GM19438 (cell line): ENCODE data around the gene PIGB.
A peak's percentile ranks its signal among the peaks of the same experiment; 100 is the strongest.
"Not testable (repeated sequence)": the region's sequence is repeated elsewhere in the genome, so short reads cannot be mapped to it uniquely, and the experiment has no call there.

Source experiments
- ATAC-seq: cut with Tn5 transposase; IDR thresholded peaks from one replicate; pipeline ENCODE4 v1.9.1; 2021; ENCODE audit warnings: low read depth; ENCODE audit not compliant: unreplicated experiment

Gene PIGB

GRCh38 chr15:55318588-55319494, at the start of gene PIGB, which contains the start of gene PIGBOS1:
Gene PIGB (plus strand): TSS chr15:55319222. CDS start chr15:55319251, 29 bp downstream.
Gene PIGBOS1 (minus strand): TSS chr15:55319123. CDS start chr15:55317792, 1,331 bp downstream.
- ATAC-seq, result peak; percentile 93

DNA sequence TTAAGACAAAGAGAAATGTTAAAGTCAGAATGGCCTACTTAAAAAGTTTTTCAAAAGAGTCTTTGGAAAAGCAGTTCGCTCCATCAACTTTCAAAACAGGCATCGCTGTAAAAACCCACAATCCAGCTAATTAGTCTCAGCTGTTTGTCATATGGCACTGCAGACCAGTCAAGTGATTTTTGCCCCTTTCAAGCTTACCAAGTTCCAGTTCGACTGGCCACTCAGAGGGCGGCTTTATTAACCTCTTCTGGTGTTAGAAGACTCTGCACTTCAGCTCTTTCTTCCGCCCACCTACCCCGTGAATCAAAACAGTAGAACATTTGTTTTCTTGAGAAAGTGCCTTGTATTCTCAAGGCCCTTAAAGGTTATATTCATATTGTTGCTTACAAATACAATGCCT, 48.7 kb upstream of the PIGB start:
- ATAC-seq, result no peak

DNA sequence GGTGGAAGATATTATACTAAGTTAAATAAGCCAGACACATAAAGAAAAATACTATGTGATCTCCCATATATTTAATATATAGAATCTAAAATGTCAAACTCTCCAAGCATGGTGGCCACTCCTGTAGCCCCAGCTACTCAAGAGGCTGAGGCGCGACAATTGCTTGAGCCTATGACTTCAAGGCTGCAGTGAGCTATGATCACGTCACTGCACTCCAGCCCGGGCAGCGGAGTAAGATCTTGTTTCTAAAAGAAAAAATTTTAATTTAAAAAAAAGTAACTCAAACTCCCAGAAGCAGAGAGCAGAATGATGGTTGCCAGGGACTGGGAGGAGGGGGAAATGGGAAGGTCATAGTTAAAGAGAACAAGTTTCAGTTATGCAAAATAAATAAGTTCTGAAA, 42.7 kb upstream of the PIGB start:
- no peak for ATAC-seq

- ATAC-seq, result peak; percentile 50
Observed at GRCh38 chr15:55277116-55277564, 41.9 kb upstream of the PIGB start.

DNA sequence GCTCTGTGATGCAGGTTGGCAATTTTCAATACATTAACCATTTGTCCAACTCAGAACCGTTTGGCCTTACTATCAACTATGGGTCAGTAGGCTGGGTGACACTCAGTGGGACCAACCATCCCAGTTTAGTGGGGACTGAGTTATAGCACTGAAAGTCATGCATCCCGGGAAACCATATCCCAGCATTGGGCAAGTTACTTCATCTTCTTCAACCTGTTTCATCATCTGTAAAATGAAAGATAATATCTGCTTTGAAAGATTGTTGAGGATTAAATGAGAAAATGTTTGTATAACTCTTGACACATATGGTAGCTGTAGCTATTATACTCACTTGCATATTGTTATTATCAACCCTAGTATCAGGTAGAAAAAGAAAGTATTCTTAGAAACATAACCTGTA, 41.3 kb upstream of the PIGB start:
- no peak for ATAC-seq

DNA sequence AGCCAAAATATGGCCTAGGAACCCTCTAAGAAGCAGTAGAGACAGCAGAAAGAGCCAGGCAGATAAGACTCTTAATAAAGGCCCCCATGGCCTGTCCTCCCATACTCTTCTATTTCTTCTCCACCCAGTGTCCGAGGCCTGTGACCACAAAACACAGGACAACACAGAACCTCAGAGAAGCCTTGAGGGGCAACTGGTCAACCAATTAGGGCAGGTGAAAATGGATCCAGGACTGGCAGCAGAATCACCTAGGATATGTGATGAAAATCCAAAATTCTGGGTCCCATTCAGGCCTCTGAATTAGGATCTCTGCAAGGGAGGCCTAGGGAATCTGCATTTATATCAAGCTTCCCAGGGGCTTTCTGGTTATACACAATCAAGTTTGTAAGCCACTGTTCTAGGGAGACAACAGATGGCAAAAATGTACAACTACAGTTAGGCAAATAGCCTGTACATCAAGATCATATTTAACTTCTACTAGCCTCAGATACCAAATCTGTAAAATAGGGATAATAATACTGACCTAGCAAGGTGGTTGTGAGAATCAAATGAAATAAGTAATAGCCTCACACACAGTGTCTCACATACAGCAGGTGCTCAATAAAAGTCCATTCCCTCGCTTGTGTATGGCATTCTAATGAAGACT, 39.8 kb upstream of the PIGB start:
- no peak for ATAC-seq

GRCh38 chr15:55279746-55280351, 39.2 kb upstream of the PIGB start:
- ATAC-seq, result peak; percentile 84

- not testable (repeated sequence) for ATAC-seq
Observed at GRCh38 chr15:55280589-55280988, 38.4 kb upstream of the PIGB start.

- ATAC-seq, result no peak
Observed at GRCh38 chr15:55281517-55282228, 37.3 kb upstream of the PIGB start.

- no peak for ATAC-seq
Observed at GRCh38 chr15:55282284-55282833, 36.7 kb upstream of the PIGB start.

GRCh38 chr15:55283379-55284147, 35.5 kb upstream of the PIGB start:
- ATAC-seq, result no peak

- ATAC-seq, result no peak
Observed at GRCh38 chr15:55284426-55284825, 34.6 kb upstream of the PIGB start.

DNA sequence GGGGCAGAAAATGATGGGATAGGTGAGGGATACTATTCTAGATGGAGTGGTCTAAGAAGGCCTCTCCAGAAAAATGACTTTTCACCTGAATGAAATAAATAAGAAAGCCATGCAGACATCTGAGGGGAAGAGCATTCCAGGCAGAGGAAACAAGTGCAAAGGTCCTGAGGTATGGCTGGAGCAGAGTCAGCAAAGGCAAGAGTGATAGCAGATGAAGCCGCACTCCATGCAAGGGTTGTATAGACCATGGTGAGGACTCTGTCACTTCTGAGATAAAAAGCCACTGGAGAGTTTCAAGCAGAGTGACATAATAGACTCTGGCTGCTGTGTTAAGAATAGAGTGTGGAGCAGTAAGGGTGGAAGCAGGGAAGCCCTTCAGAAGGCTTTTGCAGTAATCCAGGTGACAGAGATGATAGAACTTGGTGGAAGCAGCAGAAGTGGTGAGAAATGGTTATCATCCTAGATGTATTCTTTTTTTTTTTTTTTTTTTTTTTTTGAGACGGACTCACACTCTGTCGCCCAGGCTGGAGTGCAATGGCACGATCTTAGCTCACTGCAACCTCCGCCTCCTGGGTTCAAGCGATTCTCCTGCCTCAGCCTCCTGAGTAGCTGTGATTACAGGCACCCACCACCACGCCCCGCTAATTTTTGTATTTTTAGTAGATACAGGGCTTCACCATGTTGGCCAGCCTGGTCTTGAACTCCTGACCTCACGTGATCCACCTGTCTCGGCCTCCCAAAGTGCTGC, 32.4 kb upstream of the PIGB start:
- not testable (repeated sequence) for ATAC-seq

DNA sequence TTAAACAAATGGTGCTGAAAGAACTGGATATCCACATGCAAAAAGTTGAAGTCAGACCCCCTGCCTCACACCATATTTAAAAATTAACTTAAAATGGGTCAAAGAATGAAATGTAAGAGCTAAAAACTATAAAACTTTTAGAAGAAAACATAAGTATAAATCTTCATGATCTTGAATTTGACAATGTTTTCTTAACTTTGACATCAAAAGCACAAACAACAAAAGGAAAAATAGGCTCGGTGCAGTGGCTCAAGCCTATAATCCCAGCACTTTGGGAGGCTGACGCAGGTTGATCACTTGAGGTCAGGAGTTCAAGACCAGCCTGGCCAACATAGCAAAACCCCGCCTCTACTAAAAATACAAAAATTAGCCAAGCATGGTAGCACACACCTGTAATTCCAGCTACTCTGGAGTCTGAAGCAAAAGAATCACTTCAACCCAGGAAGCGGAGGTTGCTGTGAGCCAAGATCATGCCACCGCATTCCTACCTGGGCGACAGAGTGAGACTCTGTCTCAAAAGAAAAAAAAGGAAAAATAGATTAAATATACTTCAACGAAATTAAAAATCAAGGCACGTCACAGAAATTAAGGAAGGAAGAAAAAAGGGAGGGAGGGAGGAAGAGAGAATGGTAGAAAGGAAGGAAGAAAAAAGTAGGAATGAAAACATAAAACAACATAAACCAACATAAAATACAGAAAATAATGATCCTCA, 30.9 kb upstream of the PIGB start:
- no peak for ATAC-seq

GRCh38 chr15:55289011-55289745, 29.8 kb upstream of the PIGB start:
- peak; percentile 38 for ATAC-seq

GRCh38 chr15:55289746-55290527, 29.1 kb upstream of the PIGB start, which contains the start of gene RAB27A:
Gene RAB27A (minus strand): TSS chr15:55289813. CDS start chr15:55234934, 54,879 bp downstream.
- peak; percentile 71 for ATAC-seq
